Tibial nerve (tissue), 4 donors: Measurements from ENCODE around the gene CDK13. TPM values are rescaled to one million over a fixed set of nuclear protein-coding genes. Genes with fewer than 3 reads are reported as not detected.
"Not testable (repeated sequence)": the region's sequence is repeated elsewhere in the genome, so short reads cannot be mapped to it uniquely, and the experiment has no call there.

Experiments
- DNase-seq, 2 donors: peaks; one replicate each; pipeline ENCODE4 v3.0.0-alpha.2; 2019; ENCODE audit warnings: low spot score in 2 of 2
- H3K27ac ChIP-seq, 4 donors: fragments of 200-600 bp; sonication (generic) in 3 of 4; one replicate each; pipeline ENCODE4 v1.5.1; 2017 to 2019; ENCODE audit warnings: mild to moderate bottlenecking in 1 of 4
- H3K27me3 ChIP-seq, 2 donors: fragments of 200-600 bp; sonication (generic) in 1 of 2; one replicate each; pipeline versions ENCODE4 v1.5.1 to v1.6.0; 2017 to 2019
- H3K36me3 ChIP-seq, 3 donors: fragments of 200-600 bp; sonication (generic); one replicate each; pipeline ENCODE4 v1.5.1; 2018 to 2019
- H3K4me1 ChIP-seq, 4 donors: fragments of 200-600 bp; sonication (generic) in 3 of 4; one replicate each; pipeline ENCODE4 v1.5.1; 2017 to 2019
- H3K4me3 ChIP-seq, 4 donors: fragments of 200-600 bp; sonication (generic) in 3 of 4; one replicate each; pipeline ENCODE4 v1.5.1; 2017 to 2019; ENCODE audit warnings: mild to moderate bottlenecking in 1 of 4, moderate library complexity in 1 of 4
- H3K9me3 ChIP-seq, 4 donors: fragments of 200-600 bp; sonication (generic) in 3 of 4; one replicate each; pipeline ENCODE4 v1.5.1; 2017 to 2019
- CTCF ChIP-seq, 5 experiments: fragments of 200-600 bp in 3 of 5; fragments of 450-650 bp in 2 of 5; sonication (generic) in 3 of 5; IDR thresholded peaks; one replicate each; pipeline ENCODE4 v1.5.1; 2016 to 2019; ENCODE audit warnings: antibody characterized with exemption in 5 of 5, mild to moderate bottlenecking in 3 of 5, moderate library complexity in 2 of 5
- EP300 ChIP-seq, 2 donors: sonication (generic); formaldehyde crosslinking; IDR thresholded peaks; one replicate each; pipeline ENCODE4 v1.6.1; 2017; ENCODE audit warnings: antibody characterized with exemption in 2 of 2, mild to moderate bottlenecking in 1 of 2
- POLR2A ChIP-seq, 2 donors: fragments of 450-650 bp; IDR thresholded peaks; one replicate each; pipeline ENCODE4 v1.6.1; 2017; ENCODE audit warnings: antibody characterized with exemption in 2 of 2, mild to moderate bottlenecking in 2 of 2, moderate library complexity in 2 of 2
- WGBS, 2 donors: methylation state at CpG; one replicate each; pipeline ENCODE4 v1.1.5; 2018; 5-methylcytosine and 5-hydroxymethylcytosine counted together
- total RNA-seq, 4 donors: library from RNA; depleted of rRNA; stranded (reverse); fragments of >200 nt; gene quantifications; one replicate each; pipeline ENCODE4 v1.1.0, GENCODE V29; 2016

CDK13 gene
- total RNA-seq, 4 donors from 2014 or later = 87.8 to 128 (median 114) TPM

DNA sequence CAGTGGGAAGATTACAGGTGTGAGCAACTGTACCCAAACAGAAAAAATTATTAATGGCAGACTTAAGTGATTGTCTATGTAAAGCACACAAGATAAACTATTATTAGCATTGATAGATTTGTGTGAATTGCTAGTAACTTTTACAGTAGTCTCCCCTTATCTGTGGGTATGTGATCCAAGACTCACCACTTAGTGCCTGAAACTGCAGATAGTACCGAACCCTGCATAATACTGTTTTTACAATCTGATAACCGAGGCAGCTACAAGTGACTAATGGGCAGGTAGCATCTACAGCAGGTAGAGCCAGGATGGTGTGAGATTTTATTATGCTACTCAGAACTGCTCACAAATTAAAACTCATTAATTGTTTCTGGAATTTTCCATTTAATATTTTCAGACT is 152.8 kb downstream of the CDK13 start:
- 93 to 100% methylated on average over 2 of the region's 2 CpGs for WGBS, 2 donors
- H3K27ac ChIP-seq = no peak overlapping the region

GRCh38 chr7:40105879-40106473 is 155.9 kb downstream of the CDK13 start:
- Histone ChIP-seq H3K27ac (no peak overlapping the region), H3K27me3 (no peaks in the 10 kb centered on the region), H3K9me3 (no peaks in the 10 kb centered on the region), H3K4me1 (peaks cover 0 to 4% (median 0%) of the 10 kb centered on the region in 4 donors), H3K36me3 (peaks cover 0 to 6% (median 0%) of the 10 kb centered on the region in 3 donors), H3K4me3 (no peak overlapping the region)
- TF ChIP-seq EP300 (IDR thresholded peaks at IDR 0.05) (no peak), CTCF (IDR thresholded peaks at IDR 0.05) (no peak), POLR2A (IDR thresholded peaks at IDR 0.05) (no peak)
- WGBS, 2 donors = 76 to 77% methylated on average over 4 of the region's 4 CpGs
- DNase-seq = no peak

More for the DNA sequence above, 152.8 kb downstream of the CDK13 start:
- Histone ChIP-seq H3K36me3 (peaks cover 0 to 6% (median 0%) of the 10 kb centered on the region in 3 donors), H3K9me3 (no peaks in the 10 kb centered on the region), H3K27me3 (no peaks in the 10 kb centered on the region), H3K4me3 (no peak overlapping the region), H3K4me1 (peaks cover 0 to 16% (median 0%) of the 10 kb centered on the region in 4 donors)
- TF ChIP-seq POLR2A (IDR thresholded peaks at IDR 0.05) = no peak
- TF ChIP-seq EP300 (IDR thresholded peaks at IDR 0.05) = no peak
- TF ChIP-seq CTCF (IDR thresholded peaks at IDR 0.05) = no peak
- no peak for DNase-seq

DNA sequence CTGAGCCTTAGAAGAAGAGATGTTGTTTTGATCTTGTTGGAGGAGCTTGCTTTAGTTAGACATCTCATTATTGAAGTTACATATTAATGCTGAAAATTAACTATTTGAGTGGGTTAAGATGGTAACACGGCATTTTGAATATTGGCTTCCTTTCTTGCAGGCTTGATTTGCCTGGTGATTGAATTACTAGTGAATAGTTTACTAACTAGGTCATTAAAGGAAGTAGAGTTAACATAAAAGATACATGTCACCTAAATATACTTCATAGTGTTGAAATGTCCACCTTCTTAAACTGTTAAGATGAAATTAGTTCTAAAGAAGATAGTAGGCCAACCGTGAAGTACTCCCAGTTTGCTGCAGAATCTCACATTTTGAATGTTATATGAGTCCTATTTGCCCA is 165.9 kb downstream of the CDK13 start:
- WGBS, 2 donors = 94 to 95% methylated on average over 2 of the region's 2 CpGs
- no peaks in the 10 kb centered on the region for H3K27me3 ChIP-seq
- DNase-seq = no peak
- no peaks in the 10 kb centered on the region for H3K4me1 ChIP-seq
- no peak overlapping the region for H3K27ac ChIP-seq
- H3K4me3 ChIP-seq = no peak overlapping the region
- TF ChIP-seq CTCF (IDR thresholded peaks at IDR 0.05) (no peak), EP300 (IDR thresholded peaks at IDR 0.05) (no peak), POLR2A (IDR thresholded peaks at IDR 0.05) (no peak)
- peaks cover 0 to 25% (median 0%) of the 10 kb centered on the region in 3 donors for H3K36me3 ChIP-seq
- H3K9me3 ChIP-seq = peaks cover 0 to 8% (median 0%) of the 10 kb centered on the region in 4 donors

DNA sequence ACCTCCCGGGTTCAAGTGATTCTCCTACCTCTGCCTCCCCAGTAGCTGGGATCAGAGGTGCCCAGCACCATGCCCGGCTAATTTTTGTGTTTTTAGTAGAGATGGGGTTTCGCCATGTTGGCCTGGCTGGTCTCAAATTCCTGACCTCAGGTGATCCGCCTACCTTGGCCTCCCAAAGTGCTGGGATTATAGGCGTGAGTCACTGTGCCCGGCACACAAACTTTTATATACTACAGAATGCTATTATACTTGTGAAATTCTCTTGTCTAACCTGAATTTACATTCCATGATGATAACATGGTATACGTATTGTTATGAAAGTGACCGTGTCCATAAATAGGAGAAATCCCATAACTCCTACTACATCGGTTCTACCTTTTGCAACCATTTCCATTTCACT is 167.1 kb downstream of the CDK13 start:
- not testable (repeated sequence) for H3K27me3 ChIP-seq

GRCh38 chr7:40118201-40118600 is 168.1 kb downstream of the CDK13 start:
- DNase-seq, H3K4me3 ChIP-seq, H3K9me3 ChIP-seq, H3K27me3 ChIP-seq, H3K27ac ChIP-seq, H3K4me1 ChIP-seq, H3K36me3 ChIP-seq: not testable (repeated sequence)
- WGBS, 2 donors = 77 to 82% methylated on average over 7 of the region's 7 CpGs

More for the DNA sequence above, 167.1 kb downstream of the CDK13 start:
- H3K36me3 ChIP-seq = peaks cover 0 to 20% (median 0%) of the 10 kb centered on the region in 3 donors
- not testable (repeated sequence) for H3K4me1 ChIP-seq, H3K4me3 ChIP-seq, H3K27ac ChIP-seq, H3K9me3 ChIP-seq, DNase-seq
- WGBS, 2 donors = 93 to 96% methylated on average over 9 of the region's 9 CpGs

DNA sequence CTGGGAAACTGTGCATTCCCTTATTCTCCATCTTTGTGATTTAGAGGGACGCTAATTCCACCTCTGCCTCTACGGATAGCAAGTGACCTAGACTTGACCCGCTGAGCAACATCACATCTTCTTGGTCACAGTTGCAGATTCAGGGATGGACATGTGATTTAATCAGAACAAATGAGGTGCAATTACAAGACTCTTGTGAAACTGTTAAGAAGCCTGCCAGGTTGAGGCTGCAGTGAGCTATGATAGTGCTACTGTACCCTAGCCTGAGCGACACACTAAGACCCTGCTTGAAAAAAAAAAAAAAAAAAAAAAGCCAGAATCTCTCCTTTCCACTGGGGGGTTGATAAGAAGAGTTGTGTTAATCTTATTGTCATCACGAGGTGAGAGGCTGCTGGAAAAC is 170.0 kb downstream of the CDK13 start:
- no peaks in the 10 kb centered on the region for H3K9me3 ChIP-seq
- H3K4me1 ChIP-seq = no peaks in the 10 kb centered on the region
- peaks cover 0 to 4% (median 0%) of the 10 kb centered on the region in 3 donors for H3K36me3 ChIP-seq
- no peak for TF ChIP-seq EP300 (IDR thresholded peaks at IDR 0.05)
- no peak for TF ChIP-seq POLR2A (IDR thresholded peaks at IDR 0.05)
- no peak overlapping the region for H3K27ac ChIP-seq
- no peak overlapping the region for H3K4me3 ChIP-seq
- no peak for DNase-seq
- 88% methylated on average over 5 of the region's 5 CpGs for WGBS, 2 donors
- H3K27me3 ChIP-seq = no peaks in the 10 kb centered on the region

GRCh38 chr7:40122100-40122939 is 172.3 kb downstream of the CDK13 start:
- 95 to 96% methylated on average over 14 of the region's 14 CpGs for WGBS, 2 donors
- not testable (repeated sequence) for H3K36me3 ChIP-seq, H3K27ac ChIP-seq, H3K27me3 ChIP-seq, H3K4me3 ChIP-seq, H3K9me3 ChIP-seq, H3K4me1 ChIP-seq, DNase-seq
